HepG2 (cell line): Measurements from ENCODE around the gene PRCP. TPM values are rescaled to one million over a fixed set of nuclear protein-coding genes. Genes with fewer than 3 reads are reported as not detected.
A peak's percentile ranks its signal among the peaks of the same experiment; 100 is the strongest.

ENCODE experiments used
- EHMT2 ChIP-seq: fragments of 200-600 bp; sonication (generic); IDR thresholded peaks from 2 replicates; pipeline ENCODE4 v1.7.0; 2017; ENCODE audit warnings: antibody characterized with exemption, low read depth, low read length, borderline replicate concordance
- ZFP36L1 ChIP-seq: sonication (generic); formaldehyde crosslinking; IDR thresholded peaks from 2 replicates; pipeline ENCODE4 v1.8.0; 2022; ENCODE audit warnings: mild to moderate bottlenecking, missing genetic modification reagents, moderate library complexity
- ZMYM4 ChIP-seq: sonication (generic); formaldehyde crosslinking; IDR thresholded peaks from 2 replicates; pipeline ENCODE4 v1.8.1; 2023; ENCODE audit warnings: mild to moderate bottlenecking, missing genetic modification reagents
- ZNF124 ChIP-seq: sonication (generic); formaldehyde crosslinking; IDR thresholded peaks from 2 replicates; pipeline ENCODE4 v1.4.0; 2020; ENCODE audit warnings: missing genetic modification reagents
- polyA plus RNA-seq, 8 experiments: library from polyadenylated mRNA; depleted of rRNA in 3 of 8; stranded (reverse) in 7 of 8; unstranded in 1 of 8; fragments of >200 nt; fragmentation: Illumina TruSeq in 4 of 8; extraction: Trizol in 4 of 8; gene quantifications; 2 replicates each; pipeline versions ENCODE4 v1.2.1 to v1.2.3, GENCODE V29; 2011 to 2016; ENCODE audit warnings: low read depth in 4 of 8, missing spikeins in 1 of 8, mixed read lengths in 1 of 8; ENCODE audit not compliant: insufficient read depth in 1 of 8
- total RNA-seq, 5 experiments: library from RNA; depleted of rRNA; stranded (reverse); fragments of >200 nt; fragmentation: Illumina TruSeq; extraction: Trizol; gene quantifications; 2 replicates each; pipeline ENCODE4 v1.2.3, GENCODE V29; 2016; ENCODE audit warnings: low read depth in 1 of 5
- TF ChIP-seq, protein P1 (sequence below): sonication (generic); formaldehyde crosslinking; IDR thresholded peaks from 2 replicates; pipeline ENCODE4 v1.5.0; 2020; ENCODE audit warnings: mild to moderate bottlenecking, missing genetic modification reagents, borderline replicate concordance

The PRCP gene
- total and polyA plus RNA-seq, 2 of the 13 experiments (the other 11 are each of a cell fraction or from before 2014, with no cell fraction given) = 84.2 to 105 TPM

DNA sequence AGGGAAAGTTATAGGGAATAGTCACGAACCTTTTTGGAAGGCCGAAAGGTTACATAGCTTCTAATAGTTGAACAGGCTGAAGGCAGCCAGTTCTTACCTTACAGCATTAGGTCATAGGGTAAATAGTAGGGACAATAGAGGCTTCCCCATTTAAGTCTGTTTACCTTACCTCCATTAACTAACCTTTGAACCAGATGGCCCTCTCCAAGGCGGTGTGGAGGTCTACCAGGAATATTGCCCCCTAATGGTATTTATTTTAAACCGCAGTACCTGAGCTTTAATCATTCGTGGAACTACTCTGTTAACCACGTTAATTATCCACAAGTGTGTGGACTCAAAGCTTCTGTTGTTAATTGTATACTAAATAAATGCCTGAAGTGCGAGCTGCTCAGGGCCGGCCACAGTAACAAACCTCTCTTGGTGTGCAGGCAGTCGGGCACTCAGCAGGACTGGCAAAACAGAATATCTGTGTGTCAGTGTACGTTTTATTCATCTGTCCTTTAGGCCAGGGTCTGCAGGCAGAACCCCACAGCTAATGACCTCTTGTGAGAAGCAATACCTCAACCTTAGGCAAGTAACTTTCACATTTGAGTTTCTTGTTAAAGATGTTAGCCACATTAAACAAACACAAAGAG is 81.7 kb downstream of the PRCP start (continued):
- TF ChIP-seq, protein P1, sequence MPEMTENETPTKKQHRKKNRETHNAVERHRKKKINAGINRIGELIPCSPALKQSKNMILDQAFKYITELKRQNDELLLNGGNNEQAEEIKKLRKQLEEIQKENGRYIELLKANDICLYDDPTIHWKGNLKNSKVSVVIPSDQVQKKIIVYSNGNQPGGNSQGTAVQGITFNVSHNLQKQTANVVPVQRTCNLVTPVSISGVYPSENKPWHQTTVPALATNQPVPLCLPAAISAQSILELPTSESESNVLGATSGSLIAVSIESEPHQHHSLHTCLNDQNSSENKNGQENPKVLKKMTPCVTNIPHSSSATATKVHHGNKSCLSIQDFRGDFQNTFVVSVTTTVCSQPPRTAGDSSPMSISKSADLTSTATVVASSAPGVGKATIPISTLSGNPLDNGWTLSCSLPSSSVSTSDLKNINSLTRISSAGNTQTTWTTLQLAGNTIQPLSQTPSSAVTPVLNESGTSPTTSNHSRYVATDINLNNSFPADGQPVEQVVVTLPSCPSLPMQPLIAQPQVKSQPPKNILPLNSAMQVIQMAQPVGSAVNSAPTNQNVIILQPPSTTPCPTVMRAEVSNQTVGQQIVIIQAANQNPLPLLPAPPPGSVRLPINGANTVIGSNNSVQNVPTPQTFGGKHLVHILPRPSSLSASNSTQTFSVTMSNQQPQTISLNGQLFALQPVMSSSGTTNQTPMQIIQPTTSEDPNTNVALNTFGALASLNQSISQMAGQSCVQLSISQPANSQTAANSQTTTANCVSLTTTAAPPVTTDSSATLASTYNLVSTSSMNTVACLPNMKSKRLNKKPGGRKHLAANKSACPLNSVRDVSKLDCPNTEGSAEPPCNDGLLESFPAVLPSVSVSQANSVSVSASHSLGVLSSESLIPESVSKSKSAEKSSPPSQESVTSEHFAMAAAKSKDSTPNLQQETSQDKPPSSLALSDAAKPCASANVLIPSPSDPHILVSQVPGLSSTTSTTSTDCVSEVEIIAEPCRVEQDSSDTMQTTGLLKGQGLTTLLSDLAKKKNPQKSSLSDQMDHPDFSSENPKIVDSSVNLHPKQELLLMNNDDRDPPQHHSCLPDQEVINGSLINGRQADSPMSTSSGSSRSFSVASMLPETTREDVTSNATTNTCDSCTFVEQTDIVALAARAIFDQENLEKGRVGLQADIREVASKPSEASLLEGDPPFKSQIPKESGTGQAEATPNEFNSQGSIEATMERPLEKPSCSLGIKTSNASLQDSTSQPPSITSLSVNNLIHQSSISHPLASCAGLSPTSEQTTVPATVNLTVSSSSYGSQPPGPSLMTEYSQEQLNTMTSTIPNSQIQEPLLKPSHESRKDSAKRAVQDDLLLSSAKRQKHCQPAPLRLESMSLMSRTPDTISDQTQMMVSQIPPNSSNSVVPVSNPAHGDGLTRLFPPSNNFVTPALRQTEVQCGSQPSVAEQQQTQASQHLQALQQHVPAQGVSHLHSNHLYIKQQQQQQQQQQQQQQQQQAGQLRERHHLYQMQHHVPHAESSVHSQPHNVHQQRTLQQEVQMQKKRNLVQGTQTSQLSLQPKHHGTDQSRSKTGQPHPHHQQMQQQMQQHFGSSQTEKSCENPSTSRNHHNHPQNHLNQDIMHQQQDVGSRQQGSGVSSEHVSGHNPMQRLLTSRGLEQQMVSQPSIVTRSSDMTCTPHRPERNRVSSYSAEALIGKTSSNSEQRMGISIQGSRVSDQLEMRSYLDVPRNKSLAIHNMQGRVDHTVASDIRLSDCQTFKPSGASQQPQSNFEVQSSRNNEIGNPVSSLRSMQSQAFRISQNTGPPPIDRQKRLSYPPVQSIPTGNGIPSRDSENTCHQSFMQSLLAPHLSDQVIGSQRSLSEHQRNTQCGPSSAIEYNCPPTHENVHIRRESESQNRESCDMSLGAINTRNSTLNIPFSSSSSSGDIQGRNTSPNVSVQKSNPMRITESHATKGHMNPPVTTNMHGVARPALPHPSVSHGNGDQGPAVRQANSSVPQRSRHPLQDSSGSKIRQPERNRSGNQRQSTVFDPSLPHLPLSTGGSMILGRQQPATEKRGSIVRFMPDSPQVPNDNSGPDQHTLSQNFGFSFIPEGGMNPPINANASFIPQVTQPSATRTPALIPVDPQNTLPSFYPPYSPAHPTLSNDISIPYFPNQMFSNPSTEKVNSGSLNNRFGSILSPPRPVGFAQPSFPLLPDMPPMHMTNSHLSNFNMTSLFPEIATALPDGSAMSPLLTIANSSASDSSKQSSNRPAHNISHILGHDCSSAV = no peak
- TF ChIP-seq ZFP36L1 (CRISPR knock-in tag) (no peak), EHMT2 (peak; percentile 59; the same call in 1 of the 2 replicates), ZMYM4 (CRISPR knock-in tag) (peak; percentile 90), ZNF124 (CRISPR knock-in tag) (no peak)
